Endothelial cell (in vitro differentiated cells): ENCODE results near the gene FLCN. TPM values are rescaled to one million over a fixed set of nuclear protein-coding genes. Genes with fewer than 3 reads are reported as not detected.
A peak's percentile ranks its signal among the peaks of the same experiment; 100 is the strongest.
"Not testable (repeated sequence)": the region's sequence is repeated elsewhere in the genome, so short reads cannot be mapped to it uniquely, and the experiment has no call there.

Source experiments
- DNase-seq: peaks from one replicate; pipeline ENCODE4 v3.0.0; 2021; ENCODE audit warnings: low spot score
- H3K27ac Mint-ChIP-seq: one replicate; pipeline ENCODE4 v1.8.0; 2021; ENCODE audit warnings: mixed read lengths, inconsistent platforms; ENCODE audit not compliant: unreplicated experiment
- H3K27me3 Mint-ChIP-seq: one replicate; pipeline ENCODE4 v1.8.0; 2021; ENCODE audit warnings: mild to moderate bottlenecking, moderate library complexity, mixed read lengths, inconsistent platforms; ENCODE audit not compliant: unreplicated experiment
- H3K36me3 Mint-ChIP-seq: one replicate; pipeline ENCODE4 v1.8.0; 2021; ENCODE audit warnings: mild to moderate bottlenecking, low read depth, mixed read lengths, inconsistent platforms; ENCODE audit not compliant: unreplicated experiment
- H3K4me1 Mint-ChIP-seq: one replicate; pipeline ENCODE4 v1.8.0; 2021; ENCODE audit warnings: mild to moderate bottlenecking, mixed read lengths, inconsistent platforms; ENCODE audit not compliant: unreplicated experiment
- H3K4me3 Mint-ChIP-seq: one replicate; pipeline ENCODE4 v1.8.0; 2021; ENCODE audit warnings: mild to moderate bottlenecking, mixed read lengths, inconsistent platforms; ENCODE audit not compliant: unreplicated experiment
- H3K9me3 Mint-ChIP-seq: one replicate; pipeline ENCODE4 v1.8.0; 2021; ENCODE audit warnings: mixed read lengths, inconsistent platforms; ENCODE audit not compliant: unreplicated experiment
- CTCF ChIP-seq: fragments of 200-600 bp; sonication (generic); IDR thresholded peaks from one replicate; pipeline ENCODE4 v1.5.0; 2021; ENCODE audit warnings: antibody characterized with exemption; ENCODE audit not compliant: unreplicated experiment
- total RNA-seq: library from RNA; stranded (reverse); fragmentation: NEBNext Ultra II Directional; extraction: Animal tissue kit (Norgen Biotek cat#: 25700); gene quantifications from one replicate; pipeline ENCODE4 v1.2.1, GENCODE V29; 2021; ENCODE audit not compliant: unreplicated experiment

Gene FLCN
- total RNA-seq, 1 donor from 2014 or later: 50.4 TPM

GRCh38 chr17:17256316-17256715 is 19.3 kb upstream of the FLCN start:
- H3K4me1 Mint-ChIP-seq: no peaks in the 10 kb centered on the region
- H3K27me3 Mint-ChIP-seq: peaks cover 4% of the 10 kb centered on the region
- H3K4me3 Mint-ChIP-seq: no peak overlapping the region
- TF ChIP-seq CTCF: no peak
- no peaks in the 10 kb centered on the region for H3K9me3 Mint-ChIP-seq
- DNase-seq: no peak
- H3K27ac Mint-ChIP-seq: no peak overlapping the region
- peaks cover 45% of the 10 kb centered on the region for H3K36me3 Mint-ChIP-seq

GRCh38 chr17:17255689-17256088 is 18.7 kb upstream of the FLCN start:
- not testable (repeated sequence) for H3K27me3 Mint-ChIP-seq, DNase-seq, H3K9me3 Mint-ChIP-seq, H3K27ac Mint-ChIP-seq, H3K4me1 Mint-ChIP-seq, H3K4me3 Mint-ChIP-seq
- peaks cover 41% of the 10 kb centered on the region for H3K36me3 Mint-ChIP-seq

GRCh38 chr17:17254036-17254435 is 17.1 kb upstream of the FLCN start:
- Mint-ChIP-seq H3K36me3 (peaks cover 27% of the 10 kb centered on the region), H3K4me3 (no peak overlapping the region), H3K27ac (no peak overlapping the region), H3K9me3 (no peaks in the 10 kb centered on the region), H3K4me1 (no peaks in the 10 kb centered on the region), H3K27me3 (peaks cover 4% of the 10 kb centered on the region)
- DNase-seq: no peak
- no peak for TF ChIP-seq CTCF

GRCh38 chr17:17253406-17253805 is 16.4 kb upstream of the FLCN start:
- no peaks in the 10 kb centered on the region for H3K4me1 Mint-ChIP-seq
- TF ChIP-seq CTCF: no peak
- no peak overlapping the region for H3K4me3 Mint-ChIP-seq
- H3K27ac Mint-ChIP-seq: no peak overlapping the region
- H3K36me3 Mint-ChIP-seq: peaks cover 24% of the 10 kb centered on the region
- DNase-seq: no peak
- H3K9me3 Mint-ChIP-seq: no peaks in the 10 kb centered on the region
- peaks cover 4% of the 10 kb centered on the region for H3K27me3 Mint-ChIP-seq

- TF ChIP-seq CTCF: no peak
- no peak for DNase-seq
- no peaks in the 10 kb centered on the region for H3K9me3 Mint-ChIP-seq
- H3K4me3 Mint-ChIP-seq: peak overlapping the region; percentile 32
- peaks cover 4% of the 10 kb centered on the region for H3K27me3 Mint-ChIP-seq
- peaks cover 21% of the 10 kb centered on the region for H3K36me3 Mint-ChIP-seq
- H3K27ac Mint-ChIP-seq: no peak overlapping the region
- no peaks in the 10 kb centered on the region for H3K4me1 Mint-ChIP-seq
Measured at GRCh38 chr17:17252149-17252661, 15.2 kb upstream of the FLCN start.

- no peak for DNase-seq
- H3K4me1 Mint-ChIP-seq: no peaks in the 10 kb centered on the region
- H3K27me3 Mint-ChIP-seq: no peaks in the 10 kb centered on the region
- no peak for TF ChIP-seq CTCF
- H3K9me3 Mint-ChIP-seq: no peaks in the 10 kb centered on the region
- H3K36me3 Mint-ChIP-seq: peaks cover 15% of the 10 kb centered on the region
- H3K4me3 Mint-ChIP-seq: no peak overlapping the region
- H3K27ac Mint-ChIP-seq: no peak overlapping the region
Measured at GRCh38 chr17:17246879-17247278, 9.9 kb upstream of the FLCN start.
